Stromal cell of bone marrow (primary cell): ENCODE data around the gene FOXF2.
A peak's percentile ranks its signal among the peaks of the same experiment; 100 is the strongest.

Experiments used
- DNase-seq: peaks from one replicate; pipeline ENCODE4 v3.0.0-alpha.2; 2012; ENCODE audit warnings: low read depth

Gene FOXF2

DNA sequence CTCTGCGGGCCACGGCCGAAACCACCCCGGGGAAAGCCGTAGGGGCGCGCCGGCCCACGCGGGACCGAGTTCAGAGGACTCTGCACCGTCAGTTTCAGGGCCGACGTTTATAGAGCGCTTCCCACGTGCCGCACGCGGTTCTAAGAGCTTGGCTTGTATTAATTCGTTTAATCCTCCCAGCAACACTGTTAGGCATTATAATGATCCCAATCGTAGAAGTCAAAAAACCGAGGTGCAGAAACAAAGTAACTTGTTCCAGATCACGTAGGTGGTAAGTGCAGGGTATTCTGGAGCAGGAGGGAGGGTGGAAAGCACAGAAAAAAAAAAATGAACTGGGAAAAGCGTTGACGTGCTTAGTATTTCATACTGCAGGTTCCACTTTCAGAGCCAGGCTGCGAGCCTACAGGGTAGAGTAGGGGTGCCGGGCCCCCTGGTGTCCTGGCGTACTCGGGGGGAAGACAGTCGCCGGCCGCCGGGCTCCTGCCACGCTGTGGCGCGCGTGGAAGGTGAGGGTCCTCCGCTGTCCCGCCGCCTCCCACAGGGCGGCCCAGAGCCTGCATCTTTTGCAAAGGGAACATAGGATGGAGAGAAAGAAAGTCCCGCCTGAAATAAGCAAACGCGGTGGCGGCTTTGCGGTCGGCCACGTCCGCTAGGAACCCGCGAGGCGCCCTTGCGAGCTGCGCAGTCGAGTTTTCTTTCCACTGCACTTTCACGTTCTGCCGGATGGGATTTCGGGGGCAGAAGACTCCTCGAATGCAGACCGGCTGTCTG, 10.2 kb upstream of the FOXF2 start:
- DNase-seq, result no peak

DNA sequence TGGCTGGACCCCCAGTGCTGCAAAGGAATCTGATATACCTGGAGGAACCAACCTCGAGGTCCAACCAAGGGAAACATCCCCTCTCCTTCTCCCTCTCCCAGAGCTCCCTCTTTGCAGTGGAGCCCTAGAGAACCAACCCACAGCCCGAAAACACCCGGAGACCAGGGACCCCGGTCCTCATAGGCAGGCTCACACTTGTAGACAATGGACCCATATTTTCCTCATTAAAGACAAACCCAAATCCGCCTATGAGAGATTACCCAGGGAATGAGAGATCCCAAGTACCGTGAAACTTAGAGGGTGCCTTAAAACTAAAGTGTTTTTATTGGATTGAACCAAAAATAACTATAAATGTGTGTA, 9.6 kb upstream of the FOXF2 start:
- no peak for DNase-seq

DNA sequence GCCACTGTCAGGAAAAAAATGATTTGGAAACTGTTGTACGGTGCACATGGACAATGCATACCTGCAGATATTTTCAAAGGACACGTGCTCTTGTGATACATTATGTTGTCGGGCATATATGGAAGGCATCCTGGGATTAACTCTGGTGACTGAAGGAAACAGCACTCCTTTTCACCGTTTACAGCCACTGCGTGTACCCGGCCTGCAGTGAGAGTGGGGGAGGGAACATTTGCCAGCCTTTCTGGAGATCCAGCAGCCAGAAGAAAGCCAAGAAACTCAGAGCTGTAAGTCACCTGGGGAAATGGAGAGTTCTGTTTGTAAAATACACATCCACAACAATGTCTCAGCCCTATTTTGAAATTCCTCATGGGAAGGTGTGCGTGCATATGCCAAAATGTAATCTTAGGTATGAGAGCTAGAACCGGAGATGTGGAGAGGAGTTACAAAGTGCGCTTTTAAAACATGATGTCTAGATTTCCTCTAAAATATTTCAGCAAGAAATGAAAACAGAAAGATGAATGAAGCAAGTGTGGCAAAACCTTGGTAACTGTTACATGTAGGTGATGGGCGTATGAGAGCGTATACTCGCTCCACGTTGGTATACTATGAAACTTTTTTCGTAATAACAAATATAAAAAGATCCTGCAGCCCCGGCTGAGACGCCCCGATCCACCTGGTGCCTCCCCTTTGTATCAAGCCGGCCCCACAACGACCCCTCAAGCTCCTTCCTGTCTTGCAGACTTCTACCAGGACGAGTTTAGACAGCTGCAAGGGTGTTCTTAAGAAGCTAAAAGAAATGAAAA, 8.6 kb upstream of the FOXF2 start:
- no peak for DNase-seq

DNA sequence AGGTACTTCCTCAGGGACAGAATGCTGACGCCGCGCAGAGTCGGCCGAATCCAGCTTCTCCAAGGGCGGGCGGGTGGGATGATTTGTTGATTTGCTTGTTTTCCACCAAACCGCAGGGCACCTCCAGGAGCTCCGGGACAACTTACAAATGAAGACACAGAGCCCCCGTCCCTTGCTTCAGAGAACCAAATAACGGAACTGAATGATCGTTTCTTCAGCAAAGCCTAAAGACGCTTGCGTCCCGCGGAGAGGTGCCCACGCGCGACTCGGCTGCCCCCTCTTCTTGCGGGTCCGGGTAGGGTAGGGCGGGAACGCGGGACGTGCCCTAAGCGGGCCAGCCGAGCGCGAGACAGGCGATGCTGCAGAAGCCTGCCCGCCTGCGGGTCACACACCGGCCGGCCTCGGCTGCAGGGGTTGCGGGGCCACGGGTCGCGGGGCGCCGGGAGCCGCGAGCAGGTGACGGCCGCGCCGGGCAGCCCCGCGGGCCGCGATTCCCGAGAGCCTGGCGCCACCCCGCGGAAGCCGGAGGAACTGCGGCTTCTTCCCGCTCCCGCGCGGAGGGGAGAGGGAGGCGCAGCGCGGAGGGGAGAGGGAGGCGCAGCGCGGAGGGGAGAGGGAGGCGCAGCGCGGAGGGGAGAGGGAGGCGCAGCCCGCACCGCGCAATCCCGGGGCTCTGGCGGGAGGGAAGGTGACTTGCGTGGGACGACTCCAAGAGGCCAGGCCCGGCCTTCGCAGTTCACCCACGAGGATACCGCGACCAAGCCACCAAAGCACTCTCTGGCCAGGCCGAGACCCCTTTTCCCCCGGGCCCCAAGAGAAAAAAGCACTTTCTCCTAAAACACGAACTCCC, 7.7 kb upstream of the FOXF2 start:
- DNase-seq, result no peak

DNA sequence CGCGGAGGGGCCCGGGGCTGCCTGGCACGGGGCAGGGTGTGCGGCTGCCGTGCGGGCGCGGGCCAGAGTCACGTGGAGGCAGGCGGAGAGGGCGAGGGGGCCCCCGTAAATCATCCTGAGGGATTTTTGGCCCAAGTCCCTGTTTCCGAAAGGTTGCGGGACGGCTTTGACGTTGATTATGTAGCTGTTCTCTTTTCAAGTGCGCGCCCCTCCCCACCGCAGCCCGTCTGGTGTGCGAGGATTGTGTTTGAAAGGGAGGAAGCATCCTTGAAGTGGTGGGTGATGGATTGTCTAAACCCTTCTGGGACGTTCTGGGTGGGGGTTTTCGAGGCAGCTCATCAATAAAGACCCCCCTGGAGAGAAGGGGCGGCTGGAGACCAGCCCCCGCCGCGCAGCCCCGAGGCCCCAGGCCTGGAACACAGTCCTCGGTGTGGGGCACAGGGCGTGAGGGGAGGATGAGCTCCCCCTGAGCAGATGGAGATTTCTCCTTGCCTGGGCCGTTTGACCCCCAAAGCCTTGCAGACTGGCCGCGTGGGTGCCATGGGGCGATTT, 7.0 kb upstream of the FOXF2 start:
- no peak for DNase-seq

DNA sequence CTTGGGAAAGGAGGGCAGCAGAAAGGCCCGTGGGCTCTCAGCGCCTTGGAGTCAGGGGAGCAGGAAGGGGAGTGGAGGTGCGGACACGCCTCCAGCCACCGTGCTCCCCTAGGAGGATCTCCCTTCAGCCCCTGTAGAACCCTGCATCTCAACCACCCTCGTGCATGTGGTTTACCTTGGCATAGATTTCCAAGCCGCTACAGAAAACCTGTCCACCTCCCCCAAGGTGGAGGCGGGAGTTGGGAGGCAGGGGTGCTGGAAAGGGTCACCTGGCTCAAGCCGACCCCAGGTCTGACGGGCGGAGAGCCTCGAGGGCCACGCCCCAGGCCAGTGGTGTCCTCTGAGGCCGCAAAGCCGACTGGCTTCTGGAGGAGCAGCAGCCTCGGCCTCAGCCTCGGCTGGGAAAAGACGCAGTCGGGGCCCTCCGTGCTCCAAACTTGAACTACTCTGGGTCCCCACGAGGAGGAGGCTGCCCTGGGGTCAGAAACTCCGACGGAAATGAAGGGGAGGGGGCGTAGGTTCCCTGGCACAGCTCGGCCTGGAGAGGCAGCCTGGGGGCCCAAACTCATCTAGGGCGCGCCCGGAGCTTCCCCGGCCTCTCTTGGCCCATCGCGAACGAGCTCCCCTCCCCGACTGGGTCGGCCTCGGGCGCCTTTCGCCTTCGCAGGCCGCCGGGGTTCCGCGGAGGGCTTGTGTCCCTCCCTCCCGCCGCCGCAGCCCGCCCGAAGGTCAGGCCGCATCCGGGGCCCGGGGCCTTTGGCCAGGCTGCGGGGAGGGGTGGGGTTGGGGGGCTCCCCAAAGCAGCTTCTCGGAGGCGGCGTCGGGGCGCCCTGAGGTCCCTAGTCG, 6.3 kb upstream of the FOXF2 start:
- no peak for DNase-seq

DNA sequence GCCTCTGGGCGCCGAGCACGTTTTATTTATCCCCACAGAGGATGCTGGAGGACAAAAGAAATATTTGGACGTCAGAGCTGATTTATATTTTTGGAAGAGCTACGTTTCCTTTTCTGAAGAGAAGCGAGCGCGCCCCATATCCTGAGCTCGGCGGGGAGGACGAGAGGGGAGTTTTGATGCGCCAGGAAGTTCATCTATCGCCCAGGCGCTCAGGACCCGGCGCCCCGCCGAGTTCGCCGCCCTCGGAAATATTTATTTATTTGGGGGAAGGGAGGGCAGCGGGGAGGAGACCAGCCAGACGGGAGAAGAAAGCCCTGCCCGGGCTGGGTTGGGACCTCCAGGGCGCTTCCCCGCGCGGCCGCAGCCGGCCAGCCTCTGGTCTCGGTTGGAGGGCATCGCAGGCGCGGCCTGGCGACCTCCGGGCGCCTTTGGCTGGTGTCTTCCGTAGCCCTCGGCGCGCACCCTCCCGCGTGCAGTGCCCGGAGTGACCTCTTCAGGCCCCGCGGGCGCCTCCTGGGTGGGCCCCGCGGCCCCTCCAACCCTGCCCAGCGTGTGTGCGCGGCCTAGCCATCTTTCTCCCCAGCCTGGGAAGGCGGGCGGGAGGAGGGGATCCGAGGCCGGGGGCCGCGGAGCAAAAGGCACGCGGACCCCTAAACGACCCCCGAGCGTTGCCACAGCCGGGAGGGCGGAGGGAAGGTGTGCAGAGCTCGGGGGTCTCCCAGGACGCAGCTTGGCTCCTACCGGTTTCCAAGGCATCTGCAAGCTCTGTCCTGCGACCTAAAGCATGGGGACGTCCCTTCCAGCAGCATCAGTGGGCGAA, 5.4 kb upstream of the FOXF2 start:
- no peak for DNase-seq

DNA sequence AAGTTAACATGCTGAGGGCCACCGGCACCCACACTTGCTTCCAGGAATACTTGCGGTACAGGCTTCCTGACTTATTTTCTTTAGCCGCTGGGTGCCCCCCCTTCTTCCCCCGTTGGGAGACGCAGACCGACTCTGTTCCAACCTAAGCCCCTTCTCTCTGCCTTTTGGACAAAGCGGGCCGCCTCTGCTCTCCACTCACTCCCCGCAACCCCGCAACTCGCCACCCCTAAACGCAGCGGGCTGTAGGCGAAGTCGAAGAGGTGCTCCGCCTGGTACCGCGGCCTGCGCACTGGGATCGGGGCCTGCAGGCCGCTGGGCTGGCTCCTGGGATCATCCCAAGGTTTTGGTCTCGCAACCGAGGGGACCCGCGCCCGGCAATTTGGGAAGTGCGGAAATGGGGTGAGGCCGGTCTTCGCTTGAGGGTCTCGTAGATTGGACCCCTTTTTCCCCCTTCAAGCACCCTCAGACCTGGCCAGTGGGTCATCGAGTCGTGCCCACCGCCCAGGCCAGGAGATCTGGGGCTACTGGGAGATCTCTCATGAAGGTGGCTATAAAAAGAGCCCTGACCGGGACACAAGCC, 4.7 kb upstream of the FOXF2 start:
- no peak for DNase-seq

DNA sequence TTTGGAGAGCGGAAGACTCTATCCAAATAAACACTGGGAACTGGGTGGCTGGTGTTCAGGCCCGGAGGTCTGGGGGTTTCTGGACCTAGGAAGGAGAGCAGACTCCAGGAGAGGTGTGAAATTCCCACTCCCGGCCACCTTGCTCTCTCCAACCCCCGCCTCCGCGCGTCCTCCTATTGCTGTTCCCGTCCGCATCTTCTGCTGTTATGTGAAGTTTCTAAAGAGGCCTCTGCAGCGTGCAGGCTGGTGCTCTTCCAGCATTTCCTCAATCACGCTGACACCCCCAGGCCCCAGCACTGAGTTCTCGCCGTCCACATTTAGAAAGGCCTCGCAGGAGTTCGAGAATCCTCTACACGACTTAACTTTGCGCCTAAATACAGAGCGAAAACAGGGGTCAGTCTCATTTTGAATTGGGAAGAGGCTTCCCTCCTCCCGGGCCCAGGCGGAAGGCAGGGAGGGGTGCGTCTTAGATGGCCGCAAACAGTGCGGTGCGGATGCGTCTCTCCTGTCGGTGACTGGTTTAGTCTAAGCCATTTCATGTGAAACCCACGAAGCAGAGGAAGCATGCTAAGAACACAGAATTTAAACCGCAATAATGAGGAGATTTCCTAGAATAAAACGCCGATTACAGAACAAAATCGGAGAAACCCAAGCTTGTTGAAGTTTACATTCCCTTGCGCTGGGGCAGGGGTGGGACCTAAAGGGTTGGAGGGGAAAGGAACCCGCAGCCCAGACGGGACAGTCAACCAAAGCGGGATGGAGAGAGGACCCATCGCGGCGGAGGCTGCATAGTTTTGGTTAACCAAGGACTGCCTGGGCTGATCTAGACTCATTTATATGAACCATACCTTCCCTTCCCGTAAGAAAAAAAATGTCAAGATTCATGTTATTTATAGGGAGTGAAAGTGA, 4.0 kb upstream of the FOXF2 start:
- DNase-seq, result no peak

DNA sequence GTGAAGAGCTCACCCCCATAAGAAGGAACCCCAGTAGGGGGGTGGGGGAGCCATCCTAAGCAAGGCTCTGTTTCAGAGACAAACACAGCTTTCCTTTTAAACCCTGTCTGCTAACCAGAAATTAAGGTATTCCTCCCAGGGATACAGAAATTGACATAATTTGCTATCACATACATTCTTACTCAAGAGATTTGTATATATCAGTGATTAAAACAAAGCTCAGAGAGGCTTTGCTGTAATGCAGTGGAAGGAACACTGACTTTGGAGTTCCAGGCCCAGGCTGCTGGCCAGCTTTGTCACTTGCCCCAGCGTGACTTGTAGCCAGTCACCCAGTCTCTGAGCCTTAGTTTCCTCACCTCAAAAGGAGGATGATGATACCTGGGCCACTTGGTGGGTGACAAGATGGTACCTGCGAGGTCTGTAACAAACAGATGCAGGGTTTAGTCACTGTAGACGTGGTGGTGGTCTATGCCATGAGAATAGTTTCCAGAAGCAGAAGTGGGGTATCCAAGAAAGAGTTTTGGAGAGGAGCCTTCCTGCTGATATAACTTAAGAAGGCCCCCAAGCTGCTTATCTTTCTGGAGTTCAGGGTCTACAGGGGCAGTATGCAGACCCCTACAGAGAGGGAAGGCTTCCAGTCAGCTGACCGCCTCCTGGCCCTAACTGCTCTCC, 3.2 kb upstream of the FOXF2 start:
- no peak for DNase-seq

DNA sequence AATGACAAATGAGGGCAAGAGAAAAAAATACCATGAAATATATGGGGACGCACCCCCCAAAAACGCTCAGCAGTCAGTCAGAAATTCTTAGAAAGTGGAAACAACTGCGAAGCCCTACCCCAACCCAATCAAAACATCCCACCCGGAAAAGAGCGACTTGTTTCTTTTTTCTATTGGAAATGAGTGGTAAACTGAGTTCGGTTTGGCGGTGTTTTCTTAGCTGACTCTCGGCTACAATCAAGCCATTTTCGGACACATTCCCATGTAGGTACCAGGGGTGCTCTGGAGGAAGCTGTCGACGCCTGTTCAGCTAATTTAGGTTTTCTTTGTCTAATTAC, 1.9 kb upstream of the FOXF2 start:
- no peak for DNase-seq

DNA sequence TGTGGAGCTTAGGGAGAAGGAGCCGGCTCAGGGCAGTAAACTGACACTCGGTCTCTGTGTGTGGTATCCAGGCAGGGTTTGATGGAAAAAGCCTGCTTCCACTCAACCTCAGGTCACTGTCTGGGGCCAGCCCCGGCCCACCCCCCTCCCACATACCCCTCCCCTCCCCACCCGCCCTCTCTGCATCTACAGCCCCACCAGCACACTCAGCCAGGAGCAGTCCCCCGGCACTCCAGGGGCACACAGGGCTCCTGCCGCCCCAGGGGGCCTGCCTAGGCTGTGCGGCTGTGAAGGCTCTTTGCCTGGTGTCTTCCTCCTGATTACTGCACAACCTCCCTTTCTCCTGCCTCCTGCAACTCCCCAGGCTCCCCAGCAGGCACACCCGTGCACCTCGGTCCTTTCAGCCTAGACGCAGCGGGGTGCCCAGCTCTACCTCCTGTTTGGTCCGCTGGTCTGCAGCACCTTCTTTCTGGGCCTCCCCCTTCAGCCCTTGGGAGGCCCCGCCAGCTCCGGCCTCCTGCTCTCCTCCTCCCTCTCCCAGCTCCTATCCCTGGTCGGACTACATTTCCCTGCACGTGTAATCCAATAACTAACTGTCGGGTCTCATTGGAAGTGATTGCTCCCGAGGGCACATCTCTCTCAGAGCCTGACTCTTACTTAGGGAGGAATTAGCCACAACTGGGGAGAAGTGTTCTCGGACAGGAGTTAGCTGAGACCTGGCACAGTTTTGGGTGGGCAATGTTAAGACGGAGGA, 1.3 kb upstream of the FOXF2 start:
- DNase-seq, result no peak

DNA sequence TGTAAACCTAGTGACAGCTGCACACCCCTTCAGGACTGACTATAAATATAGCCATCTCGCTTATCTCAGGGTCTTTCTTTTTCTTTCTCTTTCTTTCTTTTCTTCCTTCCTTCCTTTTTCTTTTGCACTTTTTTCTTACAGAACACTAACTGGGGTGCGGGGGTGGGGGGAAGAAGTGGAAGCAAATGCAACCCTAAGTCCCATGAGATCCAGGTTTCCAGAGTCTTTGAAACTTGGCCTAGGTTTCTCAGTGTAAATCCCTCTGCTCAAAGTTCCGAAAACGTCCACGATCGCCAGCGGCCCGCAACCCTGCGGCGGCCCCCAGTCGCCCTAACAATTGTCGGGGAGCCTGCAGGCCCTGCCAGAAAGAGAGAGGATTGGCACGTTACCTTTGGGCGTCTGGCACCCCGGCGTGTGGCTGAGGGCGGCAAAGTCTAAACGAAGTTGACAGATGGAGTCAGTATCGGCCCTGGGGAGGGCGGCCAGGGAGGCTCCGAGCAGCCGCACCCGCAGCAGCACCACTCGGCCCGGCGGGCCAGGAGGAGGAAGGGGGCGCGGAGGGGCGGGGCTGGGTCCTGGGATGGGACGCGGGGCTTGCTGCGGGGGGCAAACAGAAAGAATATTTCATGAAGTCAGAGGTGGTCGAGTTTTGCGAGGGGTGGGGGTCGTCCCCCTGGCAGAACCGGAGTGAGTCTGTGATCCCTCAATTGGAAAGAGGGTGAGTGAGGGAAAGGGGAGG, 577 bp upstream of the FOXF2 start:
- no peak for DNase-seq

DNA sequence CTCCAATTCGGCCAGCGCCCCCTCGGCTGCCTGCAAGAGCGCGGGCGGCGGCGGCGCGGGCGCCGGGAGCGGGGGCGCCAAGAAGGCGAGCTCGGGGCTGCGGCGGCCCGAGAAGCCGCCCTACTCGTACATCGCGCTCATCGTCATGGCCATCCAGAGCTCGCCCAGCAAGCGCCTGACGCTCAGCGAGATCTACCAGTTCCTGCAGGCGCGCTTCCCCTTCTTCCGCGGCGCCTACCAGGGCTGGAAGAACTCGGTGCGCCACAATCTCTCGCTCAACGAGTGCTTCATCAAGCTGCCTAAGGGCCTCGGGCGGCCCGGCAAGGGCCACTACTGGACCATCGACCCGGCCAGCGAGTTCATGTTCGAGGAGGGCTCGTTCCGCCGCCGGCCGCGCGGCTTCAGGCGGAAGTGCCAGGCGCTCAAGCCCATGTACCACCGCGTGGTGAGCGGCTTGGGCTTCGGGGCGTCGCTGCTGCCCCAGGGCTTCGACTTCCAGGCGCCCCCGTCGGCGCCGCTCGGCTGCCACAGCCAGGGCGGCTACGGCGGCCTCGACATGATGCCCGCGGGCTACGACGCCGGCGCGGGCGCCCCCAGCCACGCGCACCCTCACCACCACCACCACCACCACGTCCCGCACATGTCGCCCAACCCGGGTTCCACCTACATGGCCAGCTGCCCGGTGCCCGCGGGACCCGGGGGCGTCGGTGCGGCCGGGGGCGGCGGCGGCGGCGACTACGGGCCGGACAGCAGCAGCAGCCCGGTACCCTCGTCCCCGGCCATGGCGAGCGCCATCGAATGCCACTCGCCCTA, 963 bp downstream of the FOXF2 start:
- DNase-seq, result peak; percentile 25

DNA sequence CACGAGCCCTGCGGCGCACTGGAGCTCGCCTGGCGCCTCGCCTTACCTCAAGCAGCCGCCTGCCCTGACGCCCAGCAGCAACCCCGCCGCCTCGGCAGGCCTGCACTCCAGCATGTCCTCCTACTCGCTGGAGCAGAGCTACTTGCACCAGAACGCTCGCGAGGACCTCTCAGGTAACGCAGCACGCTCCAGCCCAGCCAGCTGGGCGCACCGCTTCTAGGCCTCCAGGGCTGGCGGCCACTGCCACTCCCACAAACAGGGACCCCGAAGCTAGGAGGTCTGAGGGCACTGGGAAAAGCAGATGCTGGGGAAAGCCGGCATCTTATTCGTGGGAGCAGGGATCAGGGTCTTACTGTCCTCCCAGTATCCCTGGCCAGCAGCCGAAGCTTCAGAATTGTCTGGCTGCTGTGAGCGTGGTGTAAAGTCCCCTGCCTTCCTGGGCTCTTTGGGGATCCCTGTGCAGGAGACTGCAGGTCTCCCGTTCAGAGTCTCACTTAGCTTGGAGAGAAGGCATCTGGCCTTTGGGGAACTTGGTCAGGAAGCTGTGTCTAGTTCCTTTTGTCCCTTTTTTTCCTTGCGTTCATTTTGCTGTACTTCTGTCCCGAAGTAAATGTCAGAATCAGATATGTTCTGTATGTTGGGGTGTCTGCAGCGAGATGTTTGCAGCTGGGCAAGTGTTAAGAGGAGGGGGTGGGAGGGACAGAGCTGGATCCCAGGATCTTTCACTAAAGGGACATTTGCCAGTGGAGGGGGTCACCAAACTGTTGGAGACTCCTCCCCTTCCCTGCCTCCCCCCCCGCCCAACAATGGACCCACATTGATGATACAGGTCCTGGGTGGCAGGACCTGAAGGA, 1.8 kb downstream of the FOXF2 start:
- DNase-seq, result no peak
